ENCODE measurements around the gene THOC6.
"Not testable (repeated sequence)": the region's sequence is repeated elsewhere in the genome, so short reads cannot be mapped to it uniquely, and the experiment has no call there.

The THOC6 gene

GRCh38 chr16:3057181-3058138 lies 33.6 kb downstream of the THOC6 start:
- DNase-seq, result no peak

GRCh38 chr16:3058139-3059030 lies 34.5 kb downstream of the THOC6 start:
- no peak for DNase-seq

- peak; percentile 94 for DNase-seq
Observed at GRCh38 chr16:3059041-3059722, 35.3 kb downstream of the THOC6 start.

DNA sequence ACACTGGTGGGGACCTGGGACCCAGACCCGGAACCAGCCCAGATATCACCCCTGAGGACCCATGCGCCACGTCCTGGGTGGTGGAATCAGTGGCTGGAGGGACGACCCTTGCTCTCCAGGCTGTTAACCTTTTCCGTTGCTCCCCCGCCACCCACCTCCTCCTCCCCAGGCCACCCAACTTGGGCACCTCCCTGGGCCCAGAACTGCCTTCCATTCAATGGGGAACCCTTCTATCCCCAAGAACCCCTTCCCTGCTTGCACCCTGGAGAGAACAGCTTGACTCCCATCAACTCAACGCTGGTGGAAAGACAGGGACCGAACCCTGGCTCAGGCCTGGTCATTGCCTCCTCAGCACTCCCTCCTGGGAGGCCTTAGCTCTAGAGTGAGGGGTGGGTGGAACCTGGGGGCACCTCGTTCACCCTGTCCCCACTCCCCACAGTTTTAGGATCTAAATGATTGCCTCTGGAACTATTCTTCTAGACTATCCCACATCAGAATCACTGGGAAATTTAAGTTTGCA lies 35.9 kb downstream of the THOC6 start:
- DNase-seq, result no peak

DNA sequence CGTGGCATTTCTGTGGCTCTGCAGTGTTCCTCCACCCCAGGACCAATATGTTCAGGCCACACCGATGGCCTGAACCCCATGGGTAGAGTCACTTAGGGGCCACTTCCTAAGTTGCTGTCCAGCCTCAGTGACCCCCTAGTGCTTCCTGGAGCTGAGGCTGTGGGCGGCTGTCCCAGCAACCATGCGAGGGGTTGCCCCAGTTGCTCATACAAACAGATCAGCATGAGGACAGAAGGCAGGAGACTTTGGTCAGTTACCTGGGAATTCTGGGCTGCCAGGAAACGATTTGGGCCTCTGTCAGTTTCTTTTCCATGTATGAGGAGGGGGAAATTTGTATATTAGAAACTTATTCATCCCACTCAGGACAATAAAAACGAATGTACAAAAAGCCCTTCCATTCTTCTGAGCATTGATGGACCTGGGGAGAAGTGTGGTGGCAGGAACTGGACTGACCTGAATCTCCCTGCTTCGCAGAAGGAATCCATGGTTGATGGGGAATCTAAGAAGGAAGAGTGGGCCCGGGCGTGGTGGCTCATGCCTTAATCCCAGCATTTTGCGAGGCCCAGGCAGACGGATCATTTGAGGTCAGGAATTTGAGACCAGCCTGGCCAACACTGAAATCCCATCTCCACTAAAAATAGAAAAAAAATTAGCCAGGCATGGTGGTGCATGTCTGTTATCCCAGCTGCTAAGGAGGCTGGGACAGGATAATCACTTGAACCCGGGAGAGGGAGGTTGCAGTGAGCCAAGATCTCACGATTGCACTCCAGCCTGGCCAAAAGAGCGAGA lies 36.7 kb downstream of the THOC6 start:
- no peak for DNase-seq

GRCh38 chr16:3062553-3062952 lies 38.7 kb downstream of the THOC6 start:
- DNase-seq, result no peak

GRCh38 chr16:3063625-3064386 lies 40.0 kb downstream of the THOC6 start:
- DNase-seq, result no peak

DNA sequence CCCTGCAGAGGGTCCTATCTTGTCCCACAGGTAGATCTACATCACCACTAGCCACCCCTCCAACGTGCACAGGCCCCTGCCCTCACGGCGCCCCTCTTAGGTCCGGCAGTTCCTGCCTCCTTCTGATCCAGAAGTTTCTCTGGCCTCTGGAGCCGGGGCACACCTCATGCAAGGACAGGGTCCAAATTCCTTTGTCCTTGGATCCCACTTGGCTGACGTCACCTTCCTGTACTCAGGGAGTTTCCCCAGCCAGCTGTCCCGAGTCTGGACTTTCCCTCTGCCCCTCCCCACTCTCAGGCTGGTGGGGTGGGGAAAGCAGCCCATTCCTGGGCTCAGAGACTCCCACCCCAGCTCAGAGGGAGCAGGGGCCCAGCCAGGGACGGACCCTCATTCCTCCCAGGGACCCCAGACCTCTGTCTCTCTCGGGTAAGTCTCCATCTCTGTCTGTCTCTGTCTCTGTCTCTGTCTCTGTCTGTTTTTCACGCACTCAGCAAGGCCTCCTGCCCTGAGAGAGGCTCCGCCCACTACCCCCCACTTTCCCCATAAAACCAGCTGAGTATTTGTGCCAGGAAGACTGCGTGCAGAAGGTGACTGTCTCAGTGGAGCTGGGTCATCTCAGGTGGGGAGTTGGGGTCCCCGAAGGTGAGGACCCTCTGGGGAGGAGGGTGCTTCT lies 41.4 kb downstream of the THOC6 start, which contains the start of gene IL32:
Gene IL32, plus strand, starts transcription at position 572 of the 673 bp plus-strand sequence. CDS start 172 bp downstream, outside the sequence.
- peak; percentile 85 for DNase-seq

DNA sequence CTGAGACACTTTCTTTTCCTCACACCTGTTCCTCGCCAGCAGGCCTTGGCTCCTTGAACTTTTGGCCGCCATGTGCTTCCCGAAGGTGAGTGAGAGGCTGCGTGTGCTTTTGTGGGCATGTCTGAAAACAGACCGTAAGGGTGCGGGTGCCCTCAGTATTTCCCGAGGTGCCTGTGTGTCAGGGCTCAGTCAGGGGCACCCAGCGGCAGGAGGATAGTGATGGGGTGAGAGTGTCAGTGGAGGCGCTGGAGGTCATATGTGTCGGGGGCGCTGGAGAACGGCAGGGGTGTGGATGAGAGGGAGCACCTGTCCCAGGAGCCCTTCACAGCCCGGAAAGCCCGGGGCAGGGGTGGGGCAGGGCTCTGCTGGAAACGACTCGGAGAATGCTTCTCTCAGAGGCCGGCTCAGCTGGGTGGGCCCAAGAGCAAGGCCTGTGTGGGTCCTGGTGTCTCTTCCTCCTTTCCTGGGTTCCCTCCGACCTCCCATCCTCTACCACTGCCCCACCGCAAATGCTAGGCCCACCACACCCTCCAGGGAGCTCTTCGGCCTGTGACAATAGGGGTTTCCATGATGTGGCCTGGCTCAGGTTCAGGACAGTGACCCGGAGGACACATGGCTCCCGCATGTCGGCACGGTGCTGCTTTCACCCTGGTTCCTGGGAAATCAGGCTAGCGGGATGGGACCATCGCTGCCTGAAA lies 42.1 kb downstream of the THOC6 start:
- no peak for DNase-seq

DNA sequence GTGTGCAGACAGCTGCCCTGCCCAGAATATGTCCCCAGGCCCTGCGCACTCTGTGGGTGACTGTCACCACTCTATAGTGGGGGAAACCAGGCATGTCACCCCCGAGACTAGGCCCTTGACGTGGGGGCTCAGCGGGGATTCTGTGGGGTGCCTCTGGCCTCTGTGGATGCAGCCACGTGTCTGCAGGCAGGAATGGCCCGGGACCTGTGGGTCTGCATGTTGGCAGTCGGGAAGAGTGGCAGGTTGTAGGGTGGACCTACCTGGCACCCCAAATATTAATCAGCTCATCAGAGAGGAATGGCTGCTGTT lies 42.6 kb downstream of the THOC6 start:
- no peak for DNase-seq

GRCh38 chr16:3068487-3068886 lies 44.7 kb downstream of the THOC6 start:
- DNase-seq, result no peak

DNA sequence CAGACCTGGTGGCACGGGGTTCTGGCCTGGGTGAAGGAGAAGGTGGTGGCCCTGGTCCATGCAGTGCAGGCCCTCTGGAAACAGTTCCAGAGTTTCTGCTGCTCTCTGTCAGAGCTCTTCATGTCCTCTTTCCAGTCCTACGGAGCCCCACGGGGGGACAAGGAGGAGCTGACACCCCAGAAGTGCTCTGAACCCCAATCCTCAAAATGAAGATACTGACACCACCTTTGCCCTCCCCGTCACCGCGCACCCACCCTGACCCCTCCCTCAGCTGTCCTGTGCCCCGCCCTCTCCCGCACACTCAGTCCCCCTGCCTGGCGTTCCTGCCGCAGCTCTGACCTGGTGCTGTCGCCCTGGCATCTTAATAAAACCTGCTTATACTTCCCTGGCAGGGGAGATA lies 45.3 kb downstream of the THOC6 start:
- not testable (repeated sequence) for DNase-seq

GRCh38 chr16:3070608-3071111 lies 46.8 kb downstream of the THOC6 start:
- DNase-seq, result no peak

- DNase-seq, result no peak
Observed at GRCh38 chr16:3071655-3072054, 47.8 kb downstream of the THOC6 start.

DNA sequence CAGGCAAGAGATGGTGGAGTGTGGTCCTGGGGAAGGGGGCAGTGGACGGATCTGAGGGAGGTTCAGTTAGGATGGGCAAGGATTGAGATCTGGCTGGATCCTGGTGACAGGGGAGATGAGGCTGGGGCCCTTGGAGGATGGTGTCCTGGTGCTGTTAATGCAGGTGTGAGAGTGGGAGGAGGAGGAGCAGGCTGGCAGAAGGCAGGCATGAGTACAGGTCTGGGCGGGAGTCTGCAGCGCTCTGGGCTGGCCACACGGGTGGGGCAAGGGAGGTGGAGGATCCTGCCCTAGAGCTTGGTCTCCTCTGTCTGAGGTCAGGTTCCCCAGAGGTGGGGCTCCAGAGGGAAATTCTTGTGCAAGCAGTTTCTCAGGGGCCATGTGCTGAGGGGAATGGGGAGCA lies 48.3 kb downstream of the THOC6 start:
- not testable (repeated sequence) for DNase-seq

DNA sequence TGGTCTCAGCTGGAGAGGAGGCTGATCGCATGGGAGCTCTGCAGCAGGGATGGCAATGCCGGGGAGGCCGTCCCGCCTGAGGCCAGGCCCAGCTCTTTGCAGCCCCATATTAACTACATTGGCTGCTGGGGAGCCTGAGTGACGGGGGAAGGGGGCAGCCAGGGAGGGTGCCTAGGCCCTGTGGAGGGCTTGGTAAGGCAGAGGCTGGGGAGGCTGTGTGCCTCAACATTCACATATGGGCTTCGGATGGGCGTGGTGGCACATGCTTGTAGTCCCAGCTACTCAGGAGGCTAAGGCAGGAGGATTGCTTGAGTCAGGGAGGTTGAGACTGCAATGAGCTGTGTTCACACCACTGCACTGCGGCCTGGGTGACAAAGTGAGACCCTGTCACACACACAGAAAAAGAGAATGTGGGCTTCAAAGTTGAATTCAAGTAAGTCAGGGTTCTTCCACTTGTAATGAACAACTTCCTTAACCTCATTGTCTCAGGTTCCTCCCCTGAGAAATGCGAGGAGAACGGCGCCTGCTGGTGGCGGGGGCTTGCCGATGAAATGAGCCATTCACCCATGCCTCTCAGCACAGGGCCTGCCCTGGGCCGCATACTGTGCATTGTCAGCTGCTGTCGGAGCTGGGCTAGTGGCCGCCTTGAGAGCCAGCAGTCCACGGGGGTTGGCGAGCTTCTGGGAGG lies 48.9 kb downstream of the THOC6 start:
- not testable (repeated sequence) for DNase-seq

DNA sequence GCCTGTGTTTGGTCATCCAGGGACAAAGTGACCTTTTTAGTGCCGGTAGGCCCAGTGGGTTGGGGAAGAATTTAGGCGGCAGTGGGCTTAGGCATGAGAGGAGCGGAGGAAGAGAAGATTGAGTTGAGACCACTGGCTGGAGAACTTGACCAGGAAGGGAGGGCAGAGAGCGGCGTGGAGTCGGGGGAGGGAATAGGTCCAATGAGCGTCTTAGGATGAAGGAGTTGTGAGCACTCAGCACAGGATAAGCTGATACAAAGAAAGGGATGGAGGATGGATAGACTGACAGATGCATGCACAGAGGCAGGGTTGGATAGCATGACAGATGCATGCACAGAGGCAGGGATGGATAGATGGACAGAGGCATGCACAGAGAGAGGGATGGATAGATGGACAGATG lies 49.6 kb downstream of the THOC6 start:
- no peak for DNase-seq

DNA sequence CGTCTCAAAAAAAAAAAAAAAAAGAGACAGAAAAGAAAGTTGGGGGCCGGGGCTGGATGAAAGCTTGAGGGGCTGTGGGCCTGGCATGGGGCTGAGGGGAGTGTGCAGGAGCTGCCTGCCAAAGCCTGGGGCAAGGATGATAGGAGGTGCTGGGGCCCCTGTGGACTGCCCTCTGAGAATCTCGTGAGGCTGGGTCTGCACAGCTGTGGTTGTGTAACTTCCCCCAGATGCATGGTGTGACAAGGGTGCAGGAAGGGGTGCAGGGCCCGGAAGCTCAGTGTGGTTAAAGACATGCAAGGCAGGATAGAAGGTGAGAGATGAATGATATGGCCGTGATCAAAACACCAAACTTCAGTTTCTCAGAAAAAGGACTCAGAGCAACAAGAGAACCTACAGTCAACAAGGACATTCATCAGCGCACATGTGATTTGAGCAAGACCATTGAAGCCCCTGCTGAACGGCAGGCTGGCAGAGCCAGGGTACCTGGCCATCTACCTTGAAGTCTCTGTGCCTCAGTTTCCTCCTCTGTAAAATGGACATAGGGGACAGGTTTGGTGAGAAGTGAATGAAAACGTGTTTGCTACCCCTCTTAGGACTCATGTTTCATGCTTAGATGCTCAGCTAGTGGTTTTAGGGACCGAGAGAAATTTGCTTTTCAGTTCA lies 51.2 kb downstream of the THOC6 start:
- peak; percentile 85 for DNase-seq

- no peak for DNase-seq
Observed at GRCh38 chr16:3075523-3075915, 51.7 kb downstream of the THOC6 start.
